Measurements from ENCODE around the gene PLOD1. TPM values are rescaled to one million over a fixed set of nuclear protein-coding genes. Genes with fewer than 3 reads are reported as not detected.

The PLOD1 gene
- total and polyA plus RNA-seq, 2 donors (not counting 1 experiment from before 2014, with no cell fraction given), result 210 to 278 TPM

DNA sequence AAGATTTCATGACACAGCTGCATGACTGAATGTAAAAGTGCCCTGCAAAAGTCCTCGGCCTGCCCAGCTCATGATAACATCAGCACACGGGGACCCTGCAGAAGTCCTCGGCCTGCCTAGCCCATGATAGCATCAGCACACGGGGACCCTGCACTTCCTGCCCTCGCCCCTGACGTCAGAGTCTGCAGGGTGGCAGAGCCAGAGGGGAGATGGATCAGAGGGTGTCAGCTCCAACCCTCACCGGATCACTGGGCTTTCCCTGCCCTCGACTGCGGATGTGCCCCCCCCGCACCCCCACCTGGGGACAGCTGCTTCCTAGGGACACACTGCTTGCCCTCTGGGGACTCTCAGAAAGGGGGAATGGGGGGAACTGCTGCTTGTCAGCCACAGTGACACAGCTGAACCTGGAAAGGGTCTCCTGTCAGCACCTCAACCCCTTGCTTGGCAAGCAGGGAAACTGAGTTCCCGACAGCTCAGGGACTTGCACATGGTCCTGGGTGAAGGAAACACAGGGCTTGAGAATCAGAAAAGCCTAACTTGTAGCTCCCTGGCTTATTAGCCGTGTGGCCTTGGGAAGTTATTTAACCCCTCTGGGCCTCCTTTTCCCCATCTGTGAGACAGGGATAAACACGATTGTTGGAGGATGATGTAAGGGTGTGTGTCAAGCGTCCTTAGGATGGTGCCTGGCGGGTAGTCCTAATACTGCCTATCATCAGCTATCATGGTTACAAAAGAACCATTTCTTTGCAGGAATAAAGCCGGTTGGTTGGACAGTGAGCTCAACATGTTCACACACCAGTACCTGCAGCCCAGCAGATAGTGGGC lies 76.4 kb downstream of the PLOD1 start:
- Histone ChIP-seq H3K27ac (ENCODE audit: insufficient read depth, low read length) (no peak overlapping the region), H3K36me3 (ENCODE audit: control insufficient read depth, insufficient read depth, low read length) (peaks cover 32% of the 10 kb centered on the region), H2AFZ (ENCODE audit: low read length) (no peak overlapping the region), H3K4me2 (ENCODE audit: extremely low read depth, insufficient read depth, low read length) (no peak overlapping the region), H3K9me3 (ENCODE audit: control insufficient read depth, insufficient read depth, low read depth, low read length) (no peaks in the 10 kb centered on the region), H3K27me3 (ENCODE audit: control insufficient read depth, insufficient read depth, low read length) (no peaks in the 10 kb centered on the region), H3K9ac (ENCODE audit: insufficient read depth, low read length) (no peak overlapping the region), H3K4me1 (ENCODE audit: control insufficient read depth, extremely low read depth, insufficient read depth, low read length) (no peaks in the 10 kb centered on the region), H3K4me3 (replicated peaks in 1 of 4; ENCODE audit: control extremely low read depth in 1 of 4, insufficient read depth in 1 of 4, low read depth in 3 of 4, low read length in 4 of 4) (no peak overlapping the region), H3K79me2 (ENCODE audit: control insufficient read depth, insufficient read depth, low read length) (no peaks in the 10 kb centered on the region), H4K20me1 (ENCODE audit: control insufficient read depth, extremely low read depth, insufficient read depth, low read length) (no peaks in the 10 kb centered on the region)
- TF ChIP-seq, protein P1, sequence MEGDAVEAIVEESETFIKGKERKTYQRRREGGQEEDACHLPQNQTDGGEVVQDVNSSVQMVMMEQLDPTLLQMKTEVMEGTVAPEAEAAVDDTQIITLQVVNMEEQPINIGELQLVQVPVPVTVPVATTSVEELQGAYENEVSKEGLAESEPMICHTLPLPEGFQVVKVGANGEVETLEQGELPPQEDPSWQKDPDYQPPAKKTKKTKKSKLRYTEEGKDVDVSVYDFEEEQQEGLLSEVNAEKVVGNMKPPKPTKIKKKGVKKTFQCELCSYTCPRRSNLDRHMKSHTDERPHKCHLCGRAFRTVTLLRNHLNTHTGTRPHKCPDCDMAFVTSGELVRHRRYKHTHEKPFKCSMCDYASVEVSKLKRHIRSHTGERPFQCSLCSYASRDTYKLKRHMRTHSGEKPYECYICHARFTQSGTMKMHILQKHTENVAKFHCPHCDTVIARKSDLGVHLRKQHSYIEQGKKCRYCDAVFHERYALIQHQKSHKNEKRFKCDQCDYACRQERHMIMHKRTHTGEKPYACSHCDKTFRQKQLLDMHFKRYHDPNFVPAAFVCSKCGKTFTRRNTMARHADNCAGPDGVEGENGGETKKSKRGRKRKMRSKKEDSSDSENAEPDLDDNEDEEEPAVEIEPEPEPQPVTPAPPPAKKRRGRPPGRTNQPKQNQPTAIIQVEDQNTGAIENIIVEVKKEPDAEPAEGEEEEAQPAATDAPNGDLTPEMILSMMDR (conservative IDR thresholded peaks at IDR 0.05 in 1 of 2, IDR thresholded peaks at IDR 0.05 in 1 of 2; ENCODE audit: low read depth in 1 of 2, low read length in 2 of 2), result no peak
- no peak for DNase-seq (ENCODE audit: low read depth in 2 of 2)

DNA sequence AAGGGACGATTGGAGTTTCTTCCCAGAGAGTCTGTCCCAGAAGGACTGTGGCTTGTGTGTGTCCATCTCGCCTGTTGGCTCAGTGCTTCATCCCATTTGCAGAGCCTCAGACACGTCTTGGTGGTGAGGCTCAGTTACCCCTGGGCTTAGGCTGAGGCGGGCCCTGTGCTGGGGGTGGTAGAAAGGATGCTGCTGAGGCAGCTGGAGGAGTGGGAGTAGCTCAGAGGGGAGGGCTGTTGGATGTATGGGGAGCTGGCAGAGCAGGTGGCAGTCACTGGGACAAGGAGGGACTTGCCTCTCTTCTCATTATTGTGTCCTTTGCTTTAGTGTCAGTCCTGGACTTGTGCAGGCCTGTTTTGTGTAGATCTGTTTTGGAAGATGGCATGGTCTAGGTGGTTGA lies 77.5 kb downstream of the PLOD1 start:
- no peak overlapping the region for H3K4me3 ChIP-seq (replicated peaks in 1 of 4; ENCODE audit: control extremely low read depth in 1 of 4, insufficient read depth in 1 of 4, low read depth in 3 of 4, low read length in 4 of 4)
- H4K20me1 ChIP-seq (ENCODE audit: control insufficient read depth, extremely low read depth, insufficient read depth, low read length), result no peaks in the 10 kb centered on the region
- no peak for DNase-seq (ENCODE audit: low read depth in 2 of 2)
- H3K36me3 ChIP-seq (ENCODE audit: control insufficient read depth, insufficient read depth, low read length), result peaks cover 24% of the 10 kb centered on the region
- no peak overlapping the region for H2AFZ ChIP-seq (ENCODE audit: low read length)
- no peaks in the 10 kb centered on the region for H3K9me3 ChIP-seq (ENCODE audit: control insufficient read depth, insufficient read depth, low read depth, low read length)
- no peaks in the 10 kb centered on the region for H3K79me2 ChIP-seq (ENCODE audit: control insufficient read depth, insufficient read depth, low read length)
- no peaks in the 10 kb centered on the region for H3K27me3 ChIP-seq (ENCODE audit: control insufficient read depth, insufficient read depth, low read length)
- no peak overlapping the region for H3K4me2 ChIP-seq (ENCODE audit: extremely low read depth, insufficient read depth, low read length)
- no peaks in the 10 kb centered on the region for H3K4me1 ChIP-seq (ENCODE audit: control insufficient read depth, extremely low read depth, insufficient read depth, low read length)
- no peak for TF ChIP-seq EZH2 (IDR thresholded peaks at IDR 0.05; ENCODE audit: low read length, missing control alignments)
- TF ChIP-seq, protein P1 (conservative IDR thresholded peaks at IDR 0.05 in 1 of 2, IDR thresholded peaks at IDR 0.05 in 1 of 2; ENCODE audit: low read depth in 1 of 2, low read length in 2 of 2), result no peak
- no peak overlapping the region for H3K27ac ChIP-seq (ENCODE audit: insufficient read depth, low read length)
- no peak overlapping the region for H3K9ac ChIP-seq (ENCODE audit: insufficient read depth, low read length)

DNA sequence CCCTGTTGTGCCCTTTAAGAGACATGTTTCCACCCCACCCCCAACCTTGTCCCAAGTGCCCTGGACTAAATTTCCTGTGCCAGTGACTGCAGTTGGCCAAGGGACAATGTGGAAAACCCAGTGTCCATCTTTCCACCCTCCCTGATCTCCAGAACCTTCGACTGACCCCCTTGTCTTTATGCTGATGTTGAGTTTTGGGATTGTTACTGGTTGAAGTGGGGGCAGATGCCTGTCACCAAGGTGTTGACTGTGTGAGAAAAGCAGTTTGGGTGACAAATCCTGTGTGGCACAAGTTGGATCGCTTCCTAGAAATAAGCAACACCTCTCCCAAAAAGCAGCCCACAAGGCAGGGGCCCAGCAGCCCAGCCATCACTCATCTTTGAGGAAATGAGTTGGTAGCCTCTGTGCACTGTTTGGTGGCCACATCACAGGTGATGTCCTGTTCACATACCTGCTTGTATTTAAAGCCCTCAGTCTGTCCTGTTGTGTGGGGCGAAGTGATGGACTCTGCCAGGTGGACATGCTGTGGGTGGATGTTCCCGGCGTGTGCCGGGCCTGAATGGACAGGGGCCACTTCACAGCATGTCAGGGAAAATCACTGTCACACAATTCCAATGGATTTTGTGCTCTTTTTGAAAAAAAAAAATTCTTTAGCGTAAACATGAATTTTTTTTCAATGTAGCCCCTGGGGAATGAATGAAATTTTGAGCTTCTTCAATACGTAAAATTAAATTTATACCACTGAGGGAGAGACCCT lies 78.2 kb downstream of the PLOD1 start:
- H3K27ac ChIP-seq (ENCODE audit: insufficient read depth, low read length), result no peak overlapping the region
- no peaks in the 10 kb centered on the region for H3K79me2 ChIP-seq (ENCODE audit: control insufficient read depth, insufficient read depth, low read length)
- TF ChIP-seq EZH2 (IDR thresholded peaks at IDR 0.05; ENCODE audit: low read length, missing control alignments), result no peak
- TF ChIP-seq, protein P1 (conservative IDR thresholded peaks at IDR 0.05 in 1 of 2, IDR thresholded peaks at IDR 0.05 in 1 of 2; ENCODE audit: low read depth in 1 of 2, low read length in 2 of 2), result no peak
- no peaks in the 10 kb centered on the region for H3K4me1 ChIP-seq (ENCODE audit: control insufficient read depth, extremely low read depth, insufficient read depth, low read length)
- H3K9ac ChIP-seq (ENCODE audit: insufficient read depth, low read length), result no peak overlapping the region
- no peaks in the 10 kb centered on the region for H3K9me3 ChIP-seq (ENCODE audit: control insufficient read depth, insufficient read depth, low read depth, low read length)
- no peaks in the 10 kb centered on the region for H4K20me1 ChIP-seq (ENCODE audit: control insufficient read depth, extremely low read depth, insufficient read depth, low read length)
- no peaks in the 10 kb centered on the region for H3K27me3 ChIP-seq (ENCODE audit: control insufficient read depth, insufficient read depth, low read length)
- H2AFZ ChIP-seq (ENCODE audit: low read length), result no peak overlapping the region
- no peak overlapping the region for H3K4me3 ChIP-seq (replicated peaks in 1 of 4; ENCODE audit: control extremely low read depth in 1 of 4, insufficient read depth in 1 of 4, low read depth in 3 of 4, low read length in 4 of 4)
- no peak overlapping the region for H3K4me2 ChIP-seq (ENCODE audit: extremely low read depth, insufficient read depth, low read length)
- no peak for DNase-seq (ENCODE audit: low read depth in 2 of 2)
- H3K36me3 ChIP-seq (ENCODE audit: control insufficient read depth, insufficient read depth, low read length), result peaks cover 21% of the 10 kb centered on the region
